Stomach (tissue), 4 donors: ENCODE results near the gene PRL.
A peak's percentile ranks its signal among the peaks of the same experiment; 100 is the strongest.

Source experiments
- EP300 ChIP-seq: sonication (generic); formaldehyde crosslinking; IDR thresholded peaks from one replicate; pipeline ENCODE4 v1.6.1; 2017; ENCODE audit warnings: antibody characterized with exemption
- TF ChIP-seq, protein P1 (sequence below), 7 experiments: fragments of 450-650 bp in 4 of 7; fragments of 200-600 bp in 3 of 7; sonication (generic) in 3 of 7; IDR thresholded peaks; one replicate each; pipeline ENCODE4 v1.5.1; 2016 to 2019; ENCODE audit warnings: antibody characterized with exemption in 7 of 7, control low read depth in 2 of 7, mild to moderate bottlenecking in 1 of 7

- TF ChIP-seq EP300 = no peak
- TF ChIP-seq, protein P1, sequence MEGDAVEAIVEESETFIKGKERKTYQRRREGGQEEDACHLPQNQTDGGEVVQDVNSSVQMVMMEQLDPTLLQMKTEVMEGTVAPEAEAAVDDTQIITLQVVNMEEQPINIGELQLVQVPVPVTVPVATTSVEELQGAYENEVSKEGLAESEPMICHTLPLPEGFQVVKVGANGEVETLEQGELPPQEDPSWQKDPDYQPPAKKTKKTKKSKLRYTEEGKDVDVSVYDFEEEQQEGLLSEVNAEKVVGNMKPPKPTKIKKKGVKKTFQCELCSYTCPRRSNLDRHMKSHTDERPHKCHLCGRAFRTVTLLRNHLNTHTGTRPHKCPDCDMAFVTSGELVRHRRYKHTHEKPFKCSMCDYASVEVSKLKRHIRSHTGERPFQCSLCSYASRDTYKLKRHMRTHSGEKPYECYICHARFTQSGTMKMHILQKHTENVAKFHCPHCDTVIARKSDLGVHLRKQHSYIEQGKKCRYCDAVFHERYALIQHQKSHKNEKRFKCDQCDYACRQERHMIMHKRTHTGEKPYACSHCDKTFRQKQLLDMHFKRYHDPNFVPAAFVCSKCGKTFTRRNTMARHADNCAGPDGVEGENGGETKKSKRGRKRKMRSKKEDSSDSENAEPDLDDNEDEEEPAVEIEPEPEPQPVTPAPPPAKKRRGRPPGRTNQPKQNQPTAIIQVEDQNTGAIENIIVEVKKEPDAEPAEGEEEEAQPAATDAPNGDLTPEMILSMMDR (IDR thresholded peaks at IDR 0.05) = peak in 1 of 7 experiments; percentile 7
Observed at GRCh38 chr6:22343864-22344263, 47.0 kb upstream of the PRL start.
